ENCODE data around the gene DHX8. TPM values are rescaled to one million over a fixed set of nuclear protein-coding genes. Genes with fewer than 3 reads are reported as not detected.

The DHX8 gene
- total and polyA plus RNA-seq, 2 donors = 33.6 to 42.2 TPM

GRCh38 chr17:43559161-43559816, 75.5 kb downstream of the DHX8 start:
- H3K9me3 ChIP-seq (ENCODE audit: control insufficient read depth in 2 of 2, insufficient read depth in 1 of 2, low read length in 1 of 2) = no peaks in the 10 kb centered on the region
- H3K4me3 ChIP-seq (ENCODE audit: low read length in 2 of 2) = no peak overlapping the region
- H3K4me1 ChIP-seq (ENCODE audit: control insufficient read depth in 2 of 2, insufficient read depth in 2 of 2, low read length in 2 of 2) = no peaks in the 10 kb centered on the region
- no peak for DNase-seq (ENCODE audit: low read depth in 6 of 9, low spot score in 9 of 9)
- no peak overlapping the region for H3K27ac ChIP-seq (ENCODE audit: low read depth in 1 of 2, low read length in 1 of 2)
- WGBS = 92% methylated on average over 7 of the region's 7 CpGs
- no peaks in the 10 kb centered on the region for H3K36me3 ChIP-seq (ENCODE audit: control insufficient read depth in 2 of 2, insufficient read depth in 2 of 2, low read length in 1 of 2)
- peaks cover 14 to 63% of the 10 kb centered on the region in 2 donors for H3K27me3 ChIP-seq (ENCODE audit: control insufficient read depth in 2 of 2, insufficient read depth in 1 of 2, low read length in 1 of 2)

GRCh38 chr17:43560461-43561427, 77.0 kb downstream of the DHX8 start:
- no peak for DNase-seq (ENCODE audit: low read depth in 6 of 9, low spot score in 9 of 9)
- Histone ChIP-seq H3K27me3 (ENCODE audit: control insufficient read depth in 2 of 2, insufficient read depth in 1 of 2, low read length in 1 of 2) (peaks cover 7 to 56% of the 10 kb centered on the region in 2 donors), H3K4me1 (ENCODE audit: control insufficient read depth in 2 of 2, insufficient read depth in 2 of 2, low read length in 2 of 2) (no peaks in the 10 kb centered on the region), H3K36me3 (ENCODE audit: control insufficient read depth in 2 of 2, insufficient read depth in 2 of 2, low read length in 1 of 2) (no peaks in the 10 kb centered on the region), H3K27ac (ENCODE audit: low read depth in 1 of 2, low read length in 1 of 2) (no peak overlapping the region), H3K4me3 (ENCODE audit: low read length in 2 of 2) (no peak overlapping the region), H3K9me3 (ENCODE audit: control insufficient read depth in 2 of 2, insufficient read depth in 1 of 2, low read length in 1 of 2) (no peaks in the 10 kb centered on the region)
- 93% methylated on average over 7 of the region's 7 CpGs for WGBS

GRCh38 chr17:43562679-43563599, 79.2 kb downstream of the DHX8 start:
- Histone ChIP-seq H3K4me1 (ENCODE audit: control insufficient read depth in 2 of 2, insufficient read depth in 2 of 2, low read length in 2 of 2) (no peaks in the 10 kb centered on the region), H3K27ac (ENCODE audit: low read depth in 1 of 2, low read length in 1 of 2) (no peak overlapping the region), H3K27me3 (ENCODE audit: control insufficient read depth in 2 of 2, insufficient read depth in 1 of 2, low read length in 1 of 2) (peaks cover 7 to 49% of the 10 kb centered on the region in 2 donors), H3K9me3 (ENCODE audit: control insufficient read depth in 2 of 2, insufficient read depth in 1 of 2, low read length in 1 of 2) (no peaks in the 10 kb centered on the region), H3K36me3 (ENCODE audit: control insufficient read depth in 2 of 2, insufficient read depth in 2 of 2, low read length in 1 of 2) (no peaks in the 10 kb centered on the region), H3K4me3 (ENCODE audit: low read length in 2 of 2) (no peak overlapping the region)
- DNase-seq (ENCODE audit: low read depth in 6 of 9, low spot score in 9 of 9) = no peak
- WGBS = 17% methylated on average over 19 of the region's 19 CpGs

- Histone ChIP-seq H3K9me3 (ENCODE audit: control insufficient read depth in 2 of 2, insufficient read depth in 1 of 2, low read length in 1 of 2) (no peaks in the 10 kb centered on the region), H3K36me3 (ENCODE audit: control insufficient read depth in 2 of 2, insufficient read depth in 2 of 2, low read length in 1 of 2) (no peaks in the 10 kb centered on the region), H3K27me3 (ENCODE audit: control insufficient read depth in 2 of 2, insufficient read depth in 1 of 2, low read length in 1 of 2) (peaks cover 7 to 47% of the 10 kb centered on the region in 2 donors), H3K4me1 (ENCODE audit: control insufficient read depth in 2 of 2, insufficient read depth in 2 of 2, low read length in 2 of 2) (no peaks in the 10 kb centered on the region), H3K27ac (ENCODE audit: low read depth in 1 of 2, low read length in 1 of 2) (no peak overlapping the region), H3K4me3 (ENCODE audit: low read length in 2 of 2) (no peak overlapping the region)
- 69% methylated on average over 15 of the region's 15 CpGs for whole genome bisulfite sequencing
- no peak for DNase-seq (ENCODE audit: low read depth in 6 of 9, low spot score in 9 of 9)
These were observed 80.1 kb downstream of the DHX8 start for GRCh38 chr17:43563600-43564594.

- no peaks in the 10 kb centered on the region for H3K36me3 ChIP-seq (ENCODE audit: control insufficient read depth in 2 of 2, insufficient read depth in 2 of 2, low read length in 1 of 2)
- no peaks in the 10 kb centered on the region for H3K9me3 ChIP-seq (ENCODE audit: control insufficient read depth in 2 of 2, insufficient read depth in 1 of 2, low read length in 1 of 2)
- H3K4me1 ChIP-seq (ENCODE audit: control insufficient read depth in 2 of 2, insufficient read depth in 2 of 2, low read length in 2 of 2) = no peaks in the 10 kb centered on the region
- DNase-seq (ENCODE audit: low read depth in 6 of 9, low spot score in 9 of 9) = no peak
- H3K27ac ChIP-seq (ENCODE audit: low read depth in 1 of 2, low read length in 1 of 2) = no peak overlapping the region
- 84% methylated on average over 5 of the region's 5 CpGs for whole genome bisulfite sequencing
- peaks cover 6 to 13% of the 10 kb centered on the region in 2 donors for H3K27me3 ChIP-seq (ENCODE audit: control insufficient read depth in 2 of 2, insufficient read depth in 1 of 2, low read length in 1 of 2)
- no peak overlapping the region for H3K4me3 ChIP-seq (ENCODE audit: low read length in 2 of 2)
These were observed 84.8 kb downstream of the DHX8 start for GRCh38 chr17:43568506-43569082.

GRCh38 chr17:43570518-43570928, 86.7 kb downstream of the DHX8 start:
- Histone ChIP-seq H3K9me3 (ENCODE audit: control insufficient read depth in 2 of 2, insufficient read depth in 1 of 2, low read length in 1 of 2) (no peaks in the 10 kb centered on the region), H3K27me3 (ENCODE audit: control insufficient read depth in 2 of 2, insufficient read depth in 1 of 2, low read length in 1 of 2) (no peaks in the 10 kb centered on the region), H3K4me1 (ENCODE audit: control insufficient read depth in 2 of 2, insufficient read depth in 2 of 2, low read length in 2 of 2) (no peaks in the 10 kb centered on the region), H3K36me3 (ENCODE audit: control insufficient read depth in 2 of 2, insufficient read depth in 2 of 2, low read length in 1 of 2) (no peaks in the 10 kb centered on the region), H3K27ac (ENCODE audit: low read depth in 1 of 2, low read length in 1 of 2) (no peak overlapping the region), H3K4me3 (ENCODE audit: low read length in 2 of 2) (no peak overlapping the region)
- no peak for DNase-seq (ENCODE audit: low read depth in 6 of 9, low spot score in 9 of 9)
- WGBS = 94% methylated on average over 3 of the region's 3 CpGs

GRCh38 chr17:43572368-43572980, 88.7 kb downstream of the DHX8 start:
- H3K9me3 ChIP-seq (ENCODE audit: control insufficient read depth in 2 of 2, insufficient read depth in 1 of 2, low read length in 1 of 2) = no peaks in the 10 kb centered on the region
- H3K27me3 ChIP-seq (ENCODE audit: control insufficient read depth in 2 of 2, insufficient read depth in 1 of 2, low read length in 1 of 2) = peaks cover 0 to 2% of the 10 kb centered on the region in 2 donors
- H3K4me3 ChIP-seq (ENCODE audit: low read length in 2 of 2) = no peak overlapping the region
- DNase-seq (ENCODE audit: low read depth in 6 of 9, low spot score in 9 of 9) = peak in 1 of 9 donors; percentile 8
- no peaks in the 10 kb centered on the region for H3K36me3 ChIP-seq (ENCODE audit: control insufficient read depth in 2 of 2, insufficient read depth in 2 of 2, low read length in 1 of 2)
- no peak overlapping the region for H3K27ac ChIP-seq (ENCODE audit: low read depth in 1 of 2, low read length in 1 of 2)
- WGBS = 91% methylated on average over 5 of the region's 5 CpGs
- no peaks in the 10 kb centered on the region for H3K4me1 ChIP-seq (ENCODE audit: control insufficient read depth in 2 of 2, insufficient read depth in 2 of 2, low read length in 2 of 2)

Measured in thymus (tissue), 11 donors.